Heart right ventricle (tissue), 16 donors: Measurements from ENCODE around the gene M1AP. TPM values are rescaled to one million over a fixed set of nuclear protein-coding genes. Genes with fewer than 3 reads are reported as not detected.
A peak's percentile ranks its signal among the peaks of the same experiment; 100 is the strongest.
"Not testable (repeated sequence)": the region's sequence is repeated elsewhere in the genome, so short reads cannot be mapped to it uniquely, and the experiment has no call there.

Experiments used
- ATAC-seq, 8 donors: fragments of 200-7000 bp; cut with Tn5 transposase; one replicate each; pipeline ENCODE4 v1.9.1; 2020; ENCODE audit warnings: mild to moderate bottlenecking in 8 of 8, moderate library complexity in 8 of 8, moderate number of reproducible peaks in 1 of 8
- DNase-seq, 2 donors: peaks; one replicate each; pipeline ENCODE4 v3.0.0-alpha.2; 2020
- H3K27ac ChIP-seq, 10 donors: fragments of 200-600 bp; sonication (generic) in 2 of 10; one replicate each; pipeline versions ENCODE4 v1.5.0 to v1.8.0; 2020 to 2022; ENCODE audit warnings: mild to moderate bottlenecking in 3 of 10
- H3K27me3 ChIP-seq, 7 donors: fragments of 200-600 bp; one replicate each; pipeline ENCODE4 v1.8.0; 2021 to 2022; ENCODE audit warnings: mild to moderate bottlenecking in 2 of 7
- H3K36me3 ChIP-seq, 9 donors: fragments of 200-600 bp; sonication (generic) in 1 of 9; one replicate each; pipeline versions ENCODE4 v1.5.0 to v1.8.0; 2020 to 2022; ENCODE audit warnings: mild to moderate bottlenecking in 2 of 9
- H3K4me1 ChIP-seq, 9 donors: fragments of 200-600 bp; sonication (generic) in 1 of 9; one replicate each; pipeline versions ENCODE4 v1.5.0 to v1.8.0; 2020 to 2022; ENCODE audit warnings: mild to moderate bottlenecking in 4 of 9
- H3K4me3 ChIP-seq, 10 donors: fragments of 200-600 bp; sonication (generic) in 2 of 10; one replicate each; pipeline versions ENCODE4 v1.5.0 to v1.8.0; 2020 to 2022; ENCODE audit warnings: mild to moderate bottlenecking in 7 of 10, moderate library complexity in 2 of 10
- H3K9me3 ChIP-seq, 11 donors: fragments of 200-600 bp in 10 of 11; sonication (generic) in 2 of 11; one replicate each; pipeline versions ENCODE4 v1.5.0 to v1.8.0; 2013 to 2022; ENCODE audit warnings: mild to moderate bottlenecking in 2 of 11, control low read depth in 1 of 11, moderate library complexity in 1 of 11
- WGBS, 2 donors: extraction: QIAGEN DNeasy Blood & Tissue Kit; methylation state at CpG; one replicate each; pipeline ENCODE4 v1.1.7; 2013; ENCODE audit warnings: inconsistent platforms in 1 of 2; 5-methylcytosine and 5-hydroxymethylcytosine counted together
- intact Hi-C, 10 donors: fragments of 100-400 bp; cut with DNase I; formaldehyde crosslinking; loops; one replicate each; pipeline versions ENCODE4 v1.11.1 to v1.14.2; 2022
- polyA plus RNA-seq, 2 donors: library from polyadenylated mRNA; stranded (reverse); fragments of 200-250 nt; gene quantifications; one replicate each; pipeline ENCODE4 v1.2.3, GENCODE V29; 2013
- total RNA-seq, 10 donors: library from RNA; stranded (reverse); fragmentation: NEBNext Ultra II Directional in 3 of 10; extraction: Animal tissue kit (Norgen Biotek cat#: 25700) in 3 of 10; gene quantifications; one replicate each; pipeline versions ENCODE4 v1.2.1 to v1.2.4, GENCODE V29; 2021 to 2023
- TF ChIP-seq, protein P1 (sequence below), 9 donors: fragments of 200-600 bp; sonication (generic) in 2 of 9; IDR thresholded peaks; one replicate each; pipeline versions ENCODE4 v1.5.0 to v1.8.0; 2021 to 2022; ENCODE audit warnings: antibody characterized with exemption in 9 of 9, mild to moderate bottlenecking in 5 of 9, moderate library complexity in 1 of 9
- donor health status: Arrhythmogenic right ventricular cardiomyopathy.
- donor health status: ischemic (EF 13 %, LVEDD 7.1; RV severe dilation, severe dysfunction).
- donor health status: healthy with polysubstance abuse.
- donor health status: DM: no; HTN: yes; CAD: no.
- donor health status: DM: no; HTN: no; CAD: no.
- donor health status: ischemic (EF 25% LVEDD 6.9; RV normal size, moderate dysfunction).
- donor health status: ischemic (EF 25% LVEDD 5.7; RV mildly dilated, moderate dysfunction).
- donor health status: healthy.
- donor health status: DM: yes; HTN: yes; CAD: no.
- donor health status: Ischemic cardiomyopathy.
- donor health status: ischemic (EF 35%, LVEDD 5.7; RV mildly dilated, moderate dysfunction).
- donor health status: nonischemic (EF 11% LVEDD 7.7; RV severe dilation, severe dysfunction).
- donor health status: DM: yes; HTN: yes; CAD: no.
- donor health status: PGD.
- donor health status: ischemic (EF 29% LVEDD 5.4; RV normal size, mild dysfunction).
- donor health status: nonischemic (EF 23%, LVEDD 6.1; RV moderate dilation, normal function).

Gene M1AP
- total and polyA plus RNA-seq, 12 donors = 0.03 to 0.44 (median 0.18) TPM; not detected in 7

GRCh38 chr2:74632939-74633312 lies 15.2 kb downstream of the M1AP start:
- intact Hi-C loops = no loop called here

DNA sequence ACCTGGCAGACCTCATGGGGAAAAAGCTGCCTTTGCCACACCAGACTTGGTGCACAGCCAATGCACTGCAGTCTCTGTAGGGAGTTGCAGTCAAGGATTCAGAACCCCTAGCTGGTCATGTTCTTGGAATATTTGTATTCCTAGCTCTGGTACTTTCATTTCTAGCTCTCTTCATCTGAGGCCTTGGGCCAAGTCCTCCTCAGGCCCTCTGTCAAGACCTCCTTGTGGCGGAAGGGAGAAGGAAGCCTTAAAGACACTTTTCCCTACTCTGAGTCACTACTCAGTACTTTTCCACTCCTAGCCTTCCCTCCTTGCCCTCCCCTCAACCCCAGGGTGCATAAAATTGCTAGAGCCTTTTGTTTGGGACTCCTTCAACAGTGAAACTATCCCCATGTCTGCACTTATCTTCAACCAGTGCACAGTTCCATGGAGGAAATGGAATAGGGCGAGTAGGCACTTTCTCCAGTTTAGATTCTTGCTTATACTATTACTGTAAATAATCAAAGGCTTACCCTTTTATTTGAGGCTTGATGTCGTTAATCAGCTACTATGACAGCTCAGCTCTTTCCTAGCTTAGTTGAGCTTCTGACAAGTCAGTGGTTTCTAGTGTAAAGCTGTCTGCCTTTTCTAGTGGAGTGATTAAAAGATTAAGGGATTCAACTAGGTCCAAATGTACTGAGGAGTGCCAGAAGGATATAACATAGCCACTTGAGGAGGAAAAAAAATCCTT lies 15.8 kb downstream of the M1AP start:
- no peak overlapping the region for H3K4me3 ChIP-seq
- peaks cover 0 to 5% (median 0%) of the 10 kb centered on the region in 7 donors for H3K27me3 ChIP-seq
- DNase-seq (no peak), ATAC-seq (peak in 3 of 8 donors; percentile 55 to 67 (median 61))
- intact Hi-C loops = no loop called here
- WGBS, 2 donors = 72 to 79% methylated on average over 3 of the region's 3 CpGs
- H3K36me3 ChIP-seq = no peaks in the 10 kb centered on the region
- TF ChIP-seq, protein P1, sequence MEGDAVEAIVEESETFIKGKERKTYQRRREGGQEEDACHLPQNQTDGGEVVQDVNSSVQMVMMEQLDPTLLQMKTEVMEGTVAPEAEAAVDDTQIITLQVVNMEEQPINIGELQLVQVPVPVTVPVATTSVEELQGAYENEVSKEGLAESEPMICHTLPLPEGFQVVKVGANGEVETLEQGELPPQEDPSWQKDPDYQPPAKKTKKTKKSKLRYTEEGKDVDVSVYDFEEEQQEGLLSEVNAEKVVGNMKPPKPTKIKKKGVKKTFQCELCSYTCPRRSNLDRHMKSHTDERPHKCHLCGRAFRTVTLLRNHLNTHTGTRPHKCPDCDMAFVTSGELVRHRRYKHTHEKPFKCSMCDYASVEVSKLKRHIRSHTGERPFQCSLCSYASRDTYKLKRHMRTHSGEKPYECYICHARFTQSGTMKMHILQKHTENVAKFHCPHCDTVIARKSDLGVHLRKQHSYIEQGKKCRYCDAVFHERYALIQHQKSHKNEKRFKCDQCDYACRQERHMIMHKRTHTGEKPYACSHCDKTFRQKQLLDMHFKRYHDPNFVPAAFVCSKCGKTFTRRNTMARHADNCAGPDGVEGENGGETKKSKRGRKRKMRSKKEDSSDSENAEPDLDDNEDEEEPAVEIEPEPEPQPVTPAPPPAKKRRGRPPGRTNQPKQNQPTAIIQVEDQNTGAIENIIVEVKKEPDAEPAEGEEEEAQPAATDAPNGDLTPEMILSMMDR (IDR thresholded peaks at IDR 0.05) = no peak
- peaks cover 0 to 3% (median 0%) of the 10 kb centered on the region in 9 donors for H3K4me1 ChIP-seq
- H3K27ac ChIP-seq = peak overlapping the region in 1 of 10 donors; percentile 13
- no peaks in the 10 kb centered on the region for H3K9me3 ChIP-seq

More at GRCh38 chr2:74632939-74633312, 15.2 kb downstream of the M1AP start:
- peaks cover 0 to 10% (median 0%) of the 10 kb centered on the region in 7 donors for H3K27me3 ChIP-seq
- peaks cover 0 to 3% (median 0%) of the 10 kb centered on the region in 9 donors for H3K4me1 ChIP-seq
- no peaks in the 10 kb centered on the region for H3K36me3 ChIP-seq
- ATAC-seq (peak in 3 of 8 donors; percentile 38 to 77 (median 61)), DNase-seq (no peak)
- no peaks in the 10 kb centered on the region for H3K9me3 ChIP-seq
- H3K27ac ChIP-seq = no peak overlapping the region
- TF ChIP-seq, protein P1 (IDR thresholded peaks at IDR 0.05) = no peak
- H3K4me3 ChIP-seq = no peak overlapping the region

DNA sequence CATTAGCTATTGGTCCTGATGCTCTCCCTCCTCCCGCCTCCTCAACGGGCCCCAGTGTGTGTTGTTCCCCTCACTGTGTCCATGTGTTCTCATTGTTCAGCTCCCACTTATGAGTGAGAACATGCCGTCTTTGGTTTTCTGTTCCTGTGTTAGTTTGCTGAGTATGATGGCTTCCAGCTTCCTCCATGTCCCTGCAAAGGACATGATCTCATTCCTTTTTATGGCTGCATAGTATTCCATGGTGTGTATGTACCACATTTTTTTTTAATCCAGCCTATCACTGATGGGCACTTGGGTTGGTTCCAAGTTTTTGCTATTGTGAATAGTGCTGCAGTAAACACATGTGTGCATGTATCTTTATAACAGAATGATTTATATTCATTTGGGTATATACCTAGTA lies 17.7 kb downstream of the M1AP start:
- not testable (repeated sequence) for ATAC-seq, H3K36me3 ChIP-seq
- 94 to 95% methylated on average over 3 of the region's 3 CpGs for WGBS, 2 donors

GRCh38 chr2:74628538-74629105 lies 19.5 kb downstream of the M1AP start:
- no peaks in the 10 kb centered on the region for H3K36me3 ChIP-seq
- intact Hi-C loops = no loop called here
- no peak overlapping the region for H3K4me3 ChIP-seq
- peaks cover 0 to 3% (median 0%) of the 10 kb centered on the region in 9 donors for H3K4me1 ChIP-seq
- no peaks in the 10 kb centered on the region for H3K9me3 ChIP-seq
- 61 to 69% methylated on average over 3 of the region's 3 CpGs for WGBS, 2 donors
- DNase-seq (no peak), ATAC-seq (no peak)
- TF ChIP-seq, protein P1 (IDR thresholded peaks at IDR 0.05) = no peak
- H3K27ac ChIP-seq = no peak overlapping the region
- no peaks in the 10 kb centered on the region for H3K27me3 ChIP-seq

More for the DNA sequence above, 17.7 kb downstream of the M1AP start:
- H3K4me3 ChIP-seq, H3K9me3 ChIP-seq, H3K27me3 ChIP-seq, H3K4me1 ChIP-seq, intact Hi-C loops, H3K27ac ChIP-seq, DNase-seq: not testable (repeated sequence)
